ENCODE data around the gene DNAJA2. TPM values are rescaled to one million over a fixed set of nuclear protein-coding genes. Genes with fewer than 3 reads are reported as not detected.

The DNAJA2 gene
- total and polyA plus RNA-seq, 2 of the 4 experiments (the other 2 are of a cell fraction): 18.6 to 53.9 TPM

- ATAC-seq (ENCODE audit: low read depth): no peak
- no peak overlapping the region for H2BK120ac ChIP-seq (ENCODE audit: low read depth, low read length)
- no peak overlapping the region for H2AK9ac ChIP-seq (replicated peaks; ENCODE audit: low read depth, low read length, poor library complexity)
- H3K27ac ChIP-seq (ENCODE audit: insufficient read depth, low read length): no peak overlapping the region
- H2AK5ac ChIP-seq (ENCODE audit: low read depth, low read length): no peak overlapping the region
- no peak overlapping the region for H3K9ac ChIP-seq (ENCODE audit: low read depth, low read length)
- no peak overlapping the region for H3K4me3 ChIP-seq (ENCODE audit: insufficient read depth, low read depth, low read length)
- no peak for DNase-seq
- ChIA-PET CTCF (no interaction called here), POLR2A (ENCODE audit: unreplicated experiment) (interaction anchor here (0.6 kb wide), 1 partner anchor 39 kb away, joined by 6 read pairs; no protein-coding TSS in a partner anchor)
- H3K23ac ChIP-seq (ENCODE audit: low read depth, low read length): no peak overlapping the region
- H2AFZ ChIP-seq (replicated peaks; ENCODE audit: low read length, poor library complexity): no peak overlapping the region
- dilution Hi-C loops (cut with HindIII; ENCODE audit: low sequenced_read_pairs, unreplicated experiment): no loop called here
- in situ Hi-C loops (cut with MboI; ENCODE audit: low sequenced_read_pairs): no loop called here
- H4K91ac ChIP-seq (ENCODE audit: insufficient read depth, low read depth, low read length): no peak overlapping the region
- H3K4ac ChIP-seq (ENCODE audit: low read depth, low read length): no peak overlapping the region
- no peak overlapping the region for H2BK5ac ChIP-seq (ENCODE audit: low read depth, low read length, poor library complexity, severe bottlenecking)
- H3K36me3 ChIP-seq (ENCODE audit: control insufficient read depth, insufficient read depth, low read length): peaks cover 7% of the 10 kb centered on the region
- no peak overlapping the region for H3K4me2 ChIP-seq (ENCODE audit: low read depth, low read length)
- H2BK15ac ChIP-seq (ENCODE audit: low read depth, low read length): no peak overlapping the region
- no peak overlapping the region for H4K5ac ChIP-seq (ENCODE audit: low read depth, low read length)
- peaks cover 20% of the 10 kb centered on the region for H4K20me1 ChIP-seq (ENCODE audit: insufficient read depth, low read length)
- no peak overlapping the region for H3K14ac ChIP-seq (replicated peaks; ENCODE audit: low read depth, low read length)
- no peak overlapping the region for H3K56ac ChIP-seq (ENCODE audit: extremely low read depth, insufficient read depth, low read length)
- BruUV-seq (replicated peaks): no TSS peak
- no peaks in the 10 kb centered on the region for H3K9me3 ChIP-seq (ENCODE audit: control insufficient read depth, insufficient read depth, low read length)
- H3K9me1 ChIP-seq (ENCODE audit: insufficient read depth, low read length): peaks cover 6% of the 10 kb centered on the region
- WGBS, 2 experiments (ENCODE audit: extremely low coverage in 2 of 2, insufficient read length in 1 of 2): no CpG with 5 or more reads among the region's 11 CpGs
- intact Hi-C loops (cut with micrococcal nuclease): no loop called here
- no peak for TF ChIP-seq CTCF (conservative IDR thresholded peaks at IDR 0.05; ENCODE audit: low read depth, low read length)
- TF ChIP-seq MAFK (IDR thresholded peaks at IDR 0.05; ENCODE audit: low read depth, low read length): no peak
- TF ChIP-seq ELK1 (IDR thresholded peaks at IDR 0.05; ENCODE audit: borderline replicate concordance, low read depth, low read length): no peak
- no peak for TF ChIP-seq SMC3 (IDR thresholded peaks at IDR 0.05; ENCODE audit: low read depth, low read length)
- no peak for TF ChIP-seq RFX5 (IDR thresholded peaks at IDR 0.05; ENCODE audit: low read depth, low read length)
- TF ChIP-seq FOS (IDR thresholded peaks at IDR 0.05; ENCODE audit: low read depth, low read length): no peak
- no peak for TF ChIP-seq CEBPB (IDR thresholded peaks at IDR 0.05; ENCODE audit: low read depth, low read length)
- TF ChIP-seq BHLHE40 (IDR thresholded peaks at IDR 0.05; ENCODE audit: low read depth, low read length): no peak
- TF ChIP-seq RCOR1 (IDR thresholded peaks at IDR 0.05; ENCODE audit: insufficient replicate concordance, low read length): no peak
- TF ChIP-seq RAD21 (IDR thresholded peaks at IDR 0.05; ENCODE audit: low read length): no peak
- TF ChIP-seq CHD1 (IDR thresholded peaks at IDR 0.05; ENCODE audit: low read depth, low read length): no peak
- no peak for TF ChIP-seq USF2 (IDR thresholded peaks at IDR 0.05; ENCODE audit: low read depth, low read length)
- no peaks in the 10 kb centered on the region for H3K27me3 ChIP-seq (ENCODE audit: control insufficient read depth, insufficient read depth, low read length)
- peaks cover 8% of the 10 kb centered on the region for H3K4me1 ChIP-seq (ENCODE audit: control insufficient read depth, insufficient read depth, low read length)
- H3K79me1 ChIP-seq (ENCODE audit: low read depth in 1 of 2, low read length in 2 of 2): peaks cover 2 to 24% of the 10 kb centered on the region in 2 experiments
- no peak overlapping the region for H3K18ac ChIP-seq (ENCODE audit: low read depth, low read length)
- H2BK20ac ChIP-seq (ENCODE audit: low read depth, low read length): no peak overlapping the region
- no peak overlapping the region for H4K8ac ChIP-seq (ENCODE audit: low read depth in 2 of 2, low read length in 2 of 2)
Observed at GRCh38 chr16:46975165-46975564, 1.7 kb upstream of the DNAJA2 start.
